PFSK-1 (cell line): Measurements from ENCODE around the gene CAMKV.

ENCODE experiments used
- FOXP2 ChIP-seq: optimal IDR thresholded peaks from 2 replicates; pipeline ENCODE3; 2011; ENCODE audit warnings: borderline replicate concordance, control low read depth, inconsistent platforms; ENCODE audit not compliant: insufficient read depth; ENCODE audit errors: extremely low read length, extremely low read depth
- POLR2AphosphoS5 ChIP-seq: IDR thresholded peaks from 2 replicates; pipeline ENCODE4 v1.6.1; 2012; ENCODE audit warnings: low read depth, mild to moderate bottlenecking, control low read depth, low read length, moderate library complexity
- REST ChIP-seq, 2 experiments: IDR thresholded peaks; 2 replicates each; pipeline versions ENCODE4 v1.6.1 to v1.8.0; 2011 to 2012; ENCODE audit warnings: low read depth in 2 of 2, low read length in 2 of 2, control low read depth in 1 of 2, inconsistent platforms in 1 of 2, mild to moderate bottlenecking in 1 of 2, moderate library complexity in 1 of 2; ENCODE audit not compliant: insufficient read depth in 1 of 2
- SIN3A ChIP-seq: IDR thresholded peaks from 2 replicates; pipeline ENCODE4 v1.6.1; 2012; ENCODE audit warnings: mild to moderate bottlenecking, low read length, moderate library complexity, borderline replicate concordance; ENCODE audit not compliant: insufficient read depth
- TAF1 ChIP-seq: IDR thresholded peaks from 2 replicates; pipeline ENCODE4 v1.6.1; 2012; ENCODE audit warnings: low read length, control low read depth, borderline replicate concordance; ENCODE audit not compliant: insufficient read depth

Gene CAMKV

GRCh38 chr3:49911124-49911420 lies 41.4 kb upstream of the CAMKV start:
- no peak for TF ChIP-seq FOXP2
- TF ChIP-seq TAF1: no peak
- TF ChIP-seq REST (IDR thresholded peaks at IDR 0.05; ENCODE audit: insufficient read depth in 1 of 2, low read depth in 2 of 2, low read length in 2 of 2): no peak
- no peak for TF ChIP-seq POLR2AphosphoS5
- no peak for TF ChIP-seq SIN3A

DNA sequence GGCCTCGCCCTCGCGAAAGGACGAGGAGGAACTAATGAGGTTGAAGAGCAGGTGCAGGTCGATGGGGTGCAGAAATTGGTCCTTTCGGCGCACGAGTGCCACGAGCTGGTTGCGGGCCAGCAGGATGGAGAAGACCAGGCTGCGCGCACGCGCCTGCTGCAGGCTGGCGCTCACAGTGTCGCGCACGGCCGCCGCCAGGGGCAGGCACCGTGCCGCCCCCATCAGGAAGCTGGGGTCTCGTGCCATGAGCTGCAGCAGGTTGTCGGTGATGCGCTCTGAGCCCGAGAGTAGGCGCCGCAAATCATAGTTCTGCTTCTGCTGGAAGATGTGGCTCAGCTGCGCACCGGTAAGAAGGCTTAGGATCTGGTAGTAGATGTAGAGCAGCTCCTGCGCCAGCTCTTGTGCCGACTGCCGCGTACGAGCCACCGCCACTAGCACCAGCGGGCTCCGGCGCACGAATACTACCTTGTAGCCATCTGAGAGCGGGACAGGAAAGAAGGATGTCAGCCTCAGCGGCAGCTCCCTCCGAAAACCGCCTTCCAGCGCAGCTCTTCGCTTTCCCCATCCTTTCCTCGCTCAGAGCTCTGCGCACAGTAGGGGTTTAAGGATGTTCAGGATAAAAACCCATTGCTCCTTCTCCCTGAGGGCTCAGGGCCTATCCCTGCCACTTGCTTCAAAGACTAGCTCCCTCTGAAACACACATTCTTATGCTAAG lies 40.9 kb upstream of the CAMKV start:
- no peak for TF ChIP-seq SIN3A
- TF ChIP-seq REST (IDR thresholded peaks at IDR 0.05; ENCODE audit: insufficient read depth in 1 of 2, low read depth in 2 of 2, low read length in 2 of 2): no peak
- TF ChIP-seq POLR2AphosphoS5: no peak
- no peak for TF ChIP-seq FOXP2
- TF ChIP-seq TAF1: no peak

DNA sequence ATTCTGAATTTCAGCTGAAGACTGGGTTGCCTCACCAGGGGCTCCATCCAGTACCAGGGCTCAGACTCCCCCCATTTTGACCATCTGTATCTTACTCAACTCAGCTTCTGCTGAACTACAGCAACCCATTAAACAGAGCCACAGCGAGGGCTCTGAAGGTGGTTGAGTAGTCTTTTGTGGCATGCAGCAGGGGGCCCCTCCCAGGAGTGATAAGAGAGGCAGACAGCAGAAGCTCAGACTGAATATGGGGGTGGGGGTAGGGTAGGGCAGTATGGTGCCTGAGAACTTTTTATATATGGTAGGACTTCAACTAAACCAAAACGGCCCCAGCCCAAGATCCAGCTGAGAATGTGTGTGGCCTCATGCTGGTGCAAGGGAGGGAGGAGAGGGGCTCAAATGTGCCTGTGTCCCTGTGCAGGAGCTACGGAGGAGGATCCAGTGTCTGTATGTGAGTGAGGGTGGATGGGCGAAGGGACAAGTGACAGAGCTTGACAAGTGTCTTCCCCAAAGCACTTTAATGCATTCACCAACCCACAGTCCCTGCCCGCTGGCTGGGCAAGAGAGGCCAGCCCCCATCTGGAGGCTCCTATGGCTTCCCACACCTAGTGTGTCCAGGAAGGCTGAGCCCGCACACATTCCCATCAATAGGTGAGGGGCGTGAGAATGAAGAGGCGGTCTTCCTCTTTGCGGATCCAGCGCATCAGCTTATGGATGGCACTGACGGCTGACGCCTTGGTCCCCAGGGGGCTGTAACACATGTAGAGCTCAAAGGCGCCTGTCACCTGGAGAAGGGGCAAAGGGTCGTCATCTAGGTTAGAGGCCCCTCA lies 38.9 kb upstream of the CAMKV start:
- TF ChIP-seq REST (IDR thresholded peaks at IDR 0.05; ENCODE audit: insufficient read depth in 1 of 2, low read depth in 2 of 2, low read length in 2 of 2) (no peak), FOXP2 (no peak), POLR2AphosphoS5 (no peak), TAF1 (no peak), SIN3A (no peak)

GRCh38 chr3:49906073-49906743 lies 36.5 kb upstream of the CAMKV start:
- TF ChIP-seq POLR2AphosphoS5 (no peak), FOXP2 (no peak), SIN3A (no peak), TAF1 (no peak), REST (IDR thresholded peaks at IDR 0.05; ENCODE audit: insufficient read depth in 1 of 2, low read depth in 2 of 2, low read length in 2 of 2) (no peak)
